Stimulated activated CD4-positive, alpha-beta T cell treated with anti-CD3 and anti-CD28 coated beads, Interleukin-4, amount 100 ng/mL, for 48 hours (primary cell): Measurements from ENCODE around the gene HEATR5A.
"Not testable (repeated sequence)": the region's sequence is repeated elsewhere in the genome, so short reads cannot be mapped to it uniquely, and the experiment has no call there.

Experiments used
- DNase-seq, 2 donors: peaks; one replicate each; pipeline ENCODE4 v3.0.0-alpha.2; 2020; ENCODE audit warnings: low read depth in 2 of 2

Gene HEATR5A

DNA sequence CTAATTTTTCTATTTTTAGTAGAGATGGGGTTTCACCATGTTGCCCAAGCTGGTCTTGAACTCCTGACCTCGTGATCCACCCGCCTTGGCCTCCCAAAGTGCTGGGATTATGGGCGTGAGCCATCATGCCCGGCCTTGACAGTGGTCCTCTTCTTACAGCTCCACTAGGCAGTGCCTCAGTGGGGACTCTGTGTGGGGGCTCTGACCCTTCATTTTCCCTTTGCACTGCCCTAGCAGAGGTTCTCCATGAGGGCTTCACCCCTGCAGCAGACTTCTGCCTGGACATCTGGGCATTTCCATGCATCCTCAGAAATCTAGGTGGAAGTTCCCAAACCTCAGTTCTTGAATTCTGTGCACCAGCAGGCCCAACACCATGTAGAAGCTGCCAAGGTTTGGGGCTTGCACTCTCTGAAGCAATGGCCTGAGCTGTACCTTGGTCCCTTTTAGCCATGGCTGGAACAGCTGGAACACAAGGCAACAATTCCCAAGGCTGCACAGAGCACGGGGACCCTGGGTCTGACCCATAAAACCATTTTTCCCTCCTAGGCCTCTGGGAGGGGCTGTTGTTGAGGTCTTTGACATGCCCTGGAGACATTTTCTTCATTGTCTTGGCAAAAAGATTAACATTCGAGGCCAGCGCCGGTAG, 90.4 kb downstream of the HEATR5A start:
- DNase-seq: not testable (repeated sequence)

DNA sequence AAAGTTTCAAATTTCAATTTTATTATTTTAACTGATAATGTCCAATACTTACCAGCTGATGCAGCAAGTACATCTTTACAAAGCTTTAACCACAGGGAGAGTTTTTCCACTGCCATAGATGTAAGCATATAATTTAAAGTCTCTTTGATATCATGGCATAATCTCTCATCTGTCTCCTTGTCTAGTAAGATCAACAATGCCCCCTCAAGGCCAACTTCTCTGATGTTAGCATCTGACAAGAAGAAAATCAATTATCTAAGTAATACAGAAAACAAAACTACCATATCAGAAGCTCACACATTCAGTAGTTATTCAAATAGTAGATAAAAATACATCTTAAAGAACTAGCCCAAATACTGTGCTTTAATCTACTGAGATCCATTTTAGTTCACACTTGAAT, 94.2 kb downstream of the HEATR5A start:
- no peak for DNase-seq

GRCh38 chr14:31323419-31323818, 96.9 kb downstream of the HEATR5A start:
- DNase-seq: no peak

DNA sequence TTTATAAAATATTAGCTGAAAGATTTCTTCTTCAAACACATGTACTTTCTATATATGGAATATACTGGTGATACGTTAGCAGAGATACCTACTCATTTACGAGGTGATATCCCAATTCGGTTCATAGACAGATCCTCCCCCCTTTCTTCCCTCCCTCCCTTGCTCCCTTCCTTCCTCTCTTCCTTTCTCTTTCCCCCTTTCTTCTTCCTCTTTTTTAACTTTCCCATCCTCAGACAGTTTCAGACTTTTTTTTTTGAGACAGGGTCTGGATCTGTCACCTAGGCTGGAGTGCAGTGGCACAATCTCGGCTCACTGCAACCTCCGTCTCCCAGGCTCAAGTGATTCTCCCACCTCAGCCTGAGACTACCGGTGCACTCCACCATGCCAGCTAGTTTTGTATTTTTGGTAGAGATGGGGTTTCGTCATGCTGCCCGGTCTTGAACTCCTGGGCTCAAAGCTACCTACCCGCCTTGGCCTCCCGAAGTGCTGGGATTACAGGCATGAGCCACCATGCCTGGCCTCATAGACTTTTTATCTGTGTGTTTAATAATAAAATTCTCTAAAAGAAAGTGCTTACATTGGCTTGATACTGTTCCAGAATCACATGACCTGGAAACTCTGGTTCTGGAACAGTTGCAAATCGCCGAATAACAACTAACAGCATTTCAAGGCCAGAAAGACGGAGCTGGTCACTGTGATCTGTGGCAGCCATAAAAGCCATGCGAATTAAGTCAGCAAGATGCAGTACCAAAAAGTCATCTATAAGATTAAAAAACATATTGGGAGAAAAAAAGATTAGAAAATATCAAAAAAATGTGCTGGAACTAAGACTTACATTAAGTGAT, 99.2 kb downstream of the HEATR5A start:
- DNase-seq: no peak

GRCh38 chr14:31320216-31320615, 100.1 kb downstream of the HEATR5A start:
- no peak for DNase-seq

- DNase-seq: no peak
Measured at GRCh38 chr14:31319701-31320100, 100.6 kb downstream of the HEATR5A start.

- DNase-seq: no peak
Measured at GRCh38 chr14:31312934-31313333, 107.4 kb downstream of the HEATR5A start.

DNA sequence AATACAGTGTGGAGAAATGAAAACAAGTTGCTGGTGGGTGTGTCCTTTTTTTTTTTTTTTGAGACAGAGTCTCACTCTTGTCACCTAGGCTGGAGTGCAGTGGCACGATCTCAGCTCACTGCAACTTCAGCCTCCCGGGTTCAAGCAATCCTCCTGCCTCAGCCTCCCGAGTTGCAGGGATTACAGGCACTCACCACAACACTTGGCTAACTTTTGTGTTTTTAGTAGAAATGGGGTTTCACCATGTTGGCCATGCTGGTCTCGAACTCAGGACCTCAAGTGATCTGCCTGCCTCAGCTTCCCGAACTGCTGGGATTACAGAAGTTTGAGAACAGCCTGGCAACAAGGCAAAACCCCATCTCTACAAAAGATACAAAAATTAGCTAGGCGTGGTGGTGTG, 108.0 kb downstream of the HEATR5A start:
- DNase-seq: not testable (repeated sequence)

GRCh38 chr14:31307618-31308017, 112.7 kb downstream of the HEATR5A start:
- no peak for DNase-seq

GRCh38 chr14:31307198-31307597, 113.2 kb downstream of the HEATR5A start:
- no peak for DNase-seq

GRCh38 chr14:31303654-31304053, 116.7 kb downstream of the HEATR5A start:
- DNase-seq: no peak

- no peak for DNase-seq
Measured at GRCh38 chr14:31300883-31301282, 119.5 kb downstream of the HEATR5A start.

GRCh38 chr14:31300296-31300695, 120.1 kb downstream of the HEATR5A start:
- no peak for DNase-seq

DNA sequence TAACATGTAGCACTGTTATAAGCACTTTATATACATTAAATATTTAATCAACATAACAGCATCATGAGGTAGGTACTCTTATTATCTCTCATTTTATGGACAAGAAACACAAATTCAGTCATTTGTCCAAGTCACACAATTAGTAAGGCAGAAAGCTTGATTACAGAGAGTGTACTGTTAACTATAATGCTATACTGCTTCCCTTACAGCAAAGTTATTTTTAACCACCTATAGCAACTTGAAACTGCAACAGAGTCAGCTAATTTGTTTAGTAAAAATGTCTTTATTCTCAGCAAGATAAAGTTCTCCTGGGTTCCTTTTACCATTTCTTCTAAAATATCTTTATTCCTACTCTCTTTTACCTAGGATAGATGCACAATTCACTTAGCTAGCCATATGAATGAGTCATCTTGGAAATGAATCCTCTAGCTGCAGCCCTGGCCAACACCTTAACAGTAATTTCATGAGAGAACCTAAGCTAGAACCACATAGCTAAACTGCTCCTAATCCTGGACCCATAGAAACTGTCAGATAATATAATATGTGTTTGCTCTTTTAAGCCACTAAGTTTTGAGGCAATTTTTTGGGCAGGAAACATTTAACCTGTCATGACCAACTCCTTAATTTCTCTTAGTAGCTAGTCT, 122.5 kb downstream of the HEATR5A start:
- DNase-seq: no peak

- no peak for DNase-seq
Measured at GRCh38 chr14:31297112-31297511, 123.2 kb downstream of the HEATR5A start.

GRCh38 chr14:31294746-31295405, 125.5 kb downstream of the HEATR5A start:
- no peak for DNase-seq

GRCh38 chr14:31292937-31293616, 127.3 kb downstream of the HEATR5A start:
- no peak for DNase-seq

DNA sequence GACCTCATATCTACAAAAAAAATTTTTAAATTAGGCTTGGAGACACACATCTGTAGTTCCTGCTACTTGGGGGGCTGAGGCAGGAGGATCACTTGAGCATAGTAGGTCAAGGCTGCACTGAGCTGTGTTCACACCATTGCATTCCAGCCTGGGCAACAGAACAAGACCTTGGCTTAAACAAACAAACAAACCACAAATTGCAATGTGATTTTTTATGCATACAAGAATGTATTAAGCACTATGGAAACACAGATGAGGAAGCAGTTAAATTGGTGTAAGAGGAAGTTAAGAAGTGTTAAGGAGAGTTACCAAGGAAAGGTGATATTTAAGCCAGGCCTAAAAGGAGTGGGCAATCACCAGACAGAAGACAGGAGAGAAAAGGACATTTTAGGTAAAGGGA, 129.1 kb downstream of the HEATR5A start:
- no peak for DNase-seq

DNA sequence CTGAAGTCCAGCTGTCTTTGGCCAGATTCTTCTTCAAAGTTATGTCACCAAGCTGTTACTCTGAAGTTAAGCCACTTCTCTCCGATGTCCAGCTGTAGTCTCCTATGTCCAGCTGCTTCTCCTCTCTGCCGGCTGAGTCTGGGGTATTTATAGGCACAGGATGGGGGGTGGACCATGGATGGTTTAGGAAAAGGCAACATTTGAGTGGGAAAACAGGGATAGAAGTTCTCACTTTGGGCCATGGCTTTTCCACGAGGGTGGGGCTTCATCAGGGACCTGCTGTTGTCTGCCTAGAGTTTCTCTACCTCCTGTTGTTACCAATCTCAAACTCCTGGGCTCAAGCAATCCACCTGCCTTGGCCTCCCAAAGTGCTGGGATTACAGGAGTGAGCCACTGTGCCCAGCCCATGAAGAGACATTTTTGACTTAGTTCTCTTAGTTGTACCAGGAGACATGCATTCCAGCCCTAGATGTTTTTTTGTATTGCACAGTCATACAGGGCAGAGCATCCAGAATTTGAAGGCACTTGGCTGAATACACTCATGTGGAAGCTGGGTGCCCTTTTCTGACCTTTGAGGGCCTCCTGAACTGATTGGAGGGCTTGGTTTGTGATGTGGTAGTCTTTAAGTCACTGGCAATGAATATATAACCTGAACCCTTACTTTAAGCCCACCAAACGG, 132.9 kb downstream of the HEATR5A start:
- DNase-seq: no peak

DNA sequence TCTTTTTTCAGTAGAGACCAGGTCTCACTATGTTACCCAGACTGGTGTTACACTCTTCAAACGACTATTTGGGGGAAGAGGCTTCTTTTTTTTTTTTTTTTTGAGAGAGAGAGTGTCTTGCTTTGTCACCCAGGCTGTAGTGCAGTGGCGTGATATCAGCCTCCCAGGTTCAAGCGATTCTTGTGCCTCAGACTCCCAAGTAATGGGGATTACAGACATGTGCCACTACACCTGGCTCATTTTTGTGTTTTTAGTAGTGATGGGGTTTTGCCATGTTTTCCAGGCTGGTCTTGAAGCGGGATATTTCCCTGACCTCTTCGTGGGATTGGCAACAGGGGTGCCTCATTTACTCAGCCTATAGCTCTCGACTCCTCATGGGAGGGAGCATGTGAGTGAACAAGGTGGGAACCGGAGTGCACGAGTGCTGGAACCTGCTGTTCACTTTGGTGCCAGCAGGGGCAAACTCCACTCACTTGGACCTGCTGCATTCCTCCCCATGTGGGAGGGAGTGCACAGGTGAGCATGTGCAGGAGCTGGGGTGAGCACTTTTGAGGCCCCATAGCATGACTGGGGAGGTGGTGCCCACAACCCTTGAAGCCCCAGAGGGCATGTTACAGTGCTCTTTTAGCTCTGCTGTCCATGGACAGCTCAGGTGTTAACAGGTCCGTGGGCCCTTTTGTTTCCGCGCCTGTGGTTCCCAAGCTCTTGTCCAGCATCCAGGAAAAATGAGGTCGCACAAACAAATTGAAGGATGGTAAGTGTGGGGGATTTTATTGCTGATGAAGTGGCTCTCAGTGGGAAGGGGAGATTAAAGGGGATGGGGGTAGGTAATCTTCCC, 133.7 kb downstream of the HEATR5A start:
- peak; percentile 4 to 16 for DNase-seq
